ENCODE measurements around the gene PCMTD2. TPM values are rescaled to one million over a fixed set of nuclear protein-coding genes. Genes with fewer than 3 reads are reported as not detected.

PCMTD2 gene
- total RNA-seq, 1 experiment from 2014 or later = 57.1 TPM

DNA sequence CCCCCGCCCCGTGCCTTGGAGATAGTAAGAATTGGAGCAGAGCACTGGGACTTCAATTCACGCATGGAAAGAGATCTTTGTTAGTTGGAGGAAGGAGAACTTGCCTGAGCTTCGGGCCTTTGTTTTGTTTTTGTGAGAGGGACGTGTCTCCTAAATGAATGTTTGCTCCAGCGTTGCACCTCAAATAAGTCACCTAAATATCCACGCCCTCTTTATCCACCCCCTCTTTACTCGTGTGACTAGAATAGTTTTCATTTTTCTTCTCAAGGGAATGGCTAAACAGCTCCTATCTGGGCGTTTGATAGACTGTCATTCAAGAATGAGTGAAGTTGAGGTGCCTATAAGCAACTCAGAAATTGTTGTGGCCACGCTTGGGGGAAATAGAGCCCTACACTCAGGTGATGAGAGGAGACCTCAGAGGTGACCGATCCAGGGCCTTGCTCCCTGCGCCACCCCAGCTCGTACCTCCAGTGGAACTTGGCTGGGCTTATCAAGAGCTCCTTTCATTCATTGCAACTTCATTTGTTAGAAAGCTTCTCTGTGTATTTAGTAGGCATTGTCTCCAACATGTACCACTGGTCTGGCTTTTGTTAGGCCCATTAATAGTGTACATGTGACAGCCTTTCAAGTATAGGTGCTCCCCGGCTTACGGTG is 861 bp downstream of the PCMTD2 start:
- no peak for DNase-seq (ENCODE audit: low read depth)

DNA sequence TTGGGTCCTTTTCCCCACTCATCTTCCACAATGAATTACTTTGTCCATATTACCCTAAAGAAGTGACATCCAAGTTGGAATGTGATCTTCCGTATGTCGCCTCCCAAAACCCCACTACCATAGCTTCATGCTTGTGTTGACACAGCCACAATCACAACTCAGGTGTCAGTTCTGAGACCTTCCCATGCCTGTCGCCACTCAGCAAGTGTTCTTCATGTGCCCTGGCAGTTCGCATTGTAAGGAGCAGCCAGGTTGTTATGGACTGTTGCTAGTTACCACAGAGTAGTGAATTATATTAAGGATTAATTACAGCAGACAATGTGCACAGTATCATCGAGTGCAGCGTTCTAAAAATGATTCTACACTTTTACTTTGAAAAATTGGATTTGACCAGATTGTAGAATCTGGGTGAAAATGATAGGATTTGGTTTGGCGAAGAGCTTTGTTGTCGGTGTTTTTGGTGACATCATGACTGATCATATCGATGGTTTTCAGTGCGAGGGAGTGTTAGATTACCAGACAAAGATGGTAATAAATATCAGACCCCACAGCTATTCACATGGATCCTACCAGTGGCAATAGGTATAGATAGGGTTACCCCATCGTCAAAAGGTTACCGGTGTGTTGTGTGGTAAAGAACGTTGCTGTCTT is 1.7 kb downstream of the PCMTD2 start:
- DNase-seq (ENCODE audit: low read depth) = no peak

DNA sequence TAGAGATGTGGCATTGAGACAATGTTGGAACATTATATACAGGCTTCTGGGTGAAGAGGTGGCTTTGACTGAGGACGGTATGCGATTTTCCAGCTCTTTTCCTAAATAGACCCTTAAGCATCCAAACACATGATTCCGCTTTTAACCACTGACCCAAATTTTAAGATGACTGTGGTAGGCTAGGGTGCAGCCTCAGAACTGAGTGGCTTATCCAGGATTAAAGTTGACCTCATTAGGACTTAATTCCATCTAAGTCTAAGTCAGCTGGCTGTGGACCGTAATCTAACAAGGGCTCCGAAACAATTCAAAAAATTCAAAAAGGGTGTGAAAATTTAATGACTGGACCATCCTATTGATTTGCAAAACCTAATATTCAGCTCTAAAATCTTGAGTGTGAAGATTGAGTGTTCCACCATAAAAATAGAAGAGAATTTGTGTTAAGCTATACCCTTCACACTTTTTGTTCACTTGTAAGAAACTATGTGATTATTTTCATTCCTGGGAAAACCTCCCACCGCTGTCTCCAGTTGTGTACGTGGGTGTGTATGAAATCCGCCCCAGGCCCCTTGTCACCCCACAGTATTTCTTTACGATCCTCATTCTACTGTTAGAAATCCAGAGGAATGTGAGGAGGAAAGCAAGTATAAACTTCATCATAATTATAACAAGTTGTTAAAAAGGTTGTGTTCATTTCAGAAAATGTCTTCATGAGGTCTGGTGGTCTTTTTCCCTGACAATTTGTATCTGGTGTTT is 2.7 kb downstream of the PCMTD2 start:
- no peak for DNase-seq (ENCODE audit: low read depth)

DNA sequence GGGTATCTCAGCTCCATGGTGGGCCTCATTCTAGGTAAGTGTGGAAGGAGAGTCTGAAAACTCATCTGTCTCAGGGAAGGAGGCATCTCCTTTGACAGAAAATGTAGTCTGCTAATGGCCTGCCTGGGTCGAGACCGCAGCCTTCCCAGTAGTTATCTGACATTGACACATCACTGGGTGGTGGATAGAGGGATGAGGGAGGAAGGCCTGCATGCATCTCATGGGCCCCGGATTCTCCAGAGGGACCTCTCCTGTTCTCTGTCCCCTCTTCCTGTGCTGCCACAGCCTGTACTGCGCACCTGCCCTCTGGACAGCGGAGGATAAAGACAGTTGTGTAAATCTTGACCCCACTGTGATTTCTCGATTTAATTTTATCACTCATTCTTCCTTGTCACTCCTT is 4.7 kb downstream of the PCMTD2 start:
- no peak for DNase-seq (ENCODE audit: low read depth)

DNA sequence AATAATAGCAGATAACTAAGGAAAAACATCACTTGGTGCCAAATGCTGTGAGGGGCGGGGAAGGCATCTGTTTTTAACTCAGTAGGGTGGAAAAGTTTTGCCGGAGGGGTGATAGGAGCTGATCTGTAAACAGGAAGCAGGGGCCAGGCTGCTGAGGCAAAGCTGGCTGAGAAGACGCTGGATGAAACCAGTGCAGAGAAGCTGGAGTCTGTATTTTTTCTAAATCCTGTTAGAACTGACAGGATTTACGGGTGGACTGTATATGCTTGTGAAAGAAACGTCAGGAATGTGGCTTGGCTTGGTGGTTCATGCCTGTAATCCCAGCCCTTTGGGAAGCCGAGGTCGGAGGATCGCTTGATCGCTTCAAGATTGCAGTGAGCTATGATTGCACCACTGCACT is 5.6 kb downstream of the PCMTD2 start:
- DNase-seq (ENCODE audit: low read depth) = no peak

DNA sequence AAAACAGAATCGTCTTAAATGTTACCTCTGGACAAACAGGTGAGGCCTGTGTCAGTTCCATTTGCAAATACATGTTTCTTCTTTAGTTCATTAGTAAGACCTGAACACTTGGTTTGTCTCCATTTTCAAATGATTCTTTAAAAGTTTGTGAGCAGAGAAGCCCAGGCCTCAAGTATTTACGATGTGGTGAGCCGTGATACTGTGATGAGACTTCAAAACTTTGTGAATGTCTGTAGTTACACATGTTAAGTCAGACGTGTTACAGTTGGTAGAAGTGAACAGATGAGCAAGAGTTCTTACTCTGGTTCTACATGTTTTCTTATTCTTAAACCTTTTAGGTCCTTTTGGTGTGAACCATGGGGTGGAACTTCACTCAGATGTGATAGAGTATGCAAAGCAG is 8.5 kb downstream of the PCMTD2 start:
- DNase-seq (ENCODE audit: low read depth) = no peak

DNA sequence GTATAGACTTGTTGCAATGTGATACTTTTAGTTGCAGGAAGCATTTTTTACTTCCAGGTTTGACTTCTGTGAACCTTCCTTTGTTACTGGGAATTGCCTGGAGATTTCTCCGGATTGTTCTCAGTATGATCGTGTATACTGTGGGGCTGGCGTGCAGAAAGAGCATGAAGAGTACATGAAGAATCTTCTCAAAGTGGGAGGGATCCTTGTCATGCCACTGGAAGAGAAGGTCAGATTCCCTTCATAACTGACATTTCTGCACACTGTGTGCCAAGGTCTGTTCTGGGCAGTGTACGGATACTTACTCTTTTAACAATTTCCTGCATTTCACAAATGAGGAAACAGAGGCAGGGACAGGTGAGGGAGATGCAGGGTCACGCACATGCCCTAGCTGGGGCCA is 9.7 kb downstream of the PCMTD2 start:
- no peak for DNase-seq (ENCODE audit: low read depth)

DNA sequence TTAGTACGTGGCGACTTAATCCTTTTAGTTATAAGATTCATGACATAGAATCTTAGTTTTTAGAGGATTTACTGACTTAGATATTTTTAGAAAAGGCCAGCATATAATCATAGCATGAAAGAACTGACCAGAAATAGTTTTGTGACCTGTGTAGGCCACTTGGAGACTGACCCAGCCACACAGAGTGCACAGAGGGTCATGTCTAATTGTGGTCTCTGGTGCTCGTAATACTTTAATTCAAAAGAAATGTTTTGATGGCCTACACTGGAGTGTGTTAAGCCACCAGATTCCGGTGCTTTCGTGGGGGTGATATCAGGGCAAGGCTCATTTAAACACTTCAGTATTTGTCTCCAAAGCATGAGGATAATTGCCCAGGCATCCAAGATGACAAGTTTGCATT is 11.4 kb downstream of the PCMTD2 start:
- no peak for DNase-seq (ENCODE audit: low read depth)

DNA sequence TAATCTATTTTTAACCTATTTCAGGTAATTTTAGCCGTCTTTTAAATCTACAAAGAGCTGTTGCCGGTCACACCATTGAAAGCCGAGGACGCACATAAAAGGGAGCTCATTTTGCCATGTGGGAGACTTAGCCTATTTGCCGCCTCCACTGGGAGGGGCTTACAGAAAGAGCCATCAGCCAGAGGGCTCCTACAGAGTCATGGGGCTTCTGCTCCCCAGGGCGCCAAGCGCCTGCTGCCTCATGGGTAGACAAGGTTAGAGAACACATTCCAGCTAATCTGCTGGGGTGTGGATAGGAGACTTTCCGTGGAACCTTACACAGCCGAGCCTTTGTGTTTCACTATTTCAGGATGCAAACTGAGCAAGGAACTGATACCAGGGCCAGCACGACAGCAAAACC is 12.6 kb downstream of the PCMTD2 start:
- no peak for DNase-seq (ENCODE audit: low read depth)

DNA sequence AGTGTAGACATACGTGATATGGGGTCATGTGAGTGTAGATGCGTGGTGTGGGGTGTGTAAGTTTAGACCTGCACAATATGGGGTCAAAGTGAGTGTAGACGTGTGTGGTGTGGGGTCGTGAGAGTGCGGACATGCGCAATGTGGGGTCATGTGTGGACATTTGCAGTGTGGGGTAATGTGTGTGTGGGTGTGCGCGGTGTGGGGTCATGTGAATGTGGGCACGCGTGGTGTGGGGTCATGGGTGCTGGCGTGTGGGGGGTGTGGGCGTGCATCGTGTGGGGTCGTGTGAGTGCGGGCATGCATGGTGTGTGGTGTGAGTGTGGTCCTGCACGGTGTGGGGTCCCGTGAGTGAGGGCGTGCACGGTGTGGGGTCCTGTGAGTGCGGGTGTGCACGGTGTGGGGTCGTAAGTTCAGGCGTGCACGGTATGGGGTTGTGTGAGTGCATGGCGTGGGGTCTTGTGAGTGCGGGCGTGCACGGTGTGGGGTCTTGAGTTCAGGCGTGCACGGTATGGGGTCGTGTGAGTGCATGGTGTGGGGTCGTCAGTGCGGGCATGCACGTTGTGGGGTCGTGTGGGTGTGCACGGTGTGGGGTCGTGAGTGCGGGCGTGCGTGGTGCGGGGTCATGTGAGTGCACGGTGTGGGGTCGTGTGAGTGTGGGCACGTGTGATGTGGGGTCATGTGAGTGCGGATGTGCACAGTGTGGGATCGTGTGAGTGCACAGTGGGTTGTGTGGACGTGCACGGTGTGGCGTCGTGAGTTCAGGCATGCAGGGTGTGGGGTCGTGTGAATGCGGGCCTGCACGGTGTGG is 14.3 kb downstream of the PCMTD2 start:
- no peak for DNase-seq (ENCODE audit: low read depth)

DNA sequence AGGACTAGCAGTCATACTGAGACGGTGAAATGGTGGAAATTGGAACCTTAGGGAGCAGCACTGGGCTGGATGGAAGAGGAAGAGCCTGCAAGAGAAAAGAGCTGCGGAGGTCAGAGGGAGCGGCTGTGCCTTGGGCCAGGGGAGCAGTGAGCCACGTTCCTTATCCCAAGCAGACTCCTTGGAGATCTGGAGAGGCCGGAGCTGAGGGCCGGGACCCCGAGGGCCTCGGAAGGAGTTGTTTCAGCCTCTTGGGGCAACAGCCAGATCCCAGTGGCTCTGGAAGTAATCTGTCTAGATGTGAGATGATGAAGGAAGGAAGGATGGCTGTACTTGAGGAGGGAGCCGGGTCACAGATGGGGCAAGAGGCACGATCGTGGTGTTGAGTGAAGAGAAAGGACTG is 16.1 kb downstream of the PCMTD2 start:
- no peak for DNase-seq (ENCODE audit: low read depth)

DNA sequence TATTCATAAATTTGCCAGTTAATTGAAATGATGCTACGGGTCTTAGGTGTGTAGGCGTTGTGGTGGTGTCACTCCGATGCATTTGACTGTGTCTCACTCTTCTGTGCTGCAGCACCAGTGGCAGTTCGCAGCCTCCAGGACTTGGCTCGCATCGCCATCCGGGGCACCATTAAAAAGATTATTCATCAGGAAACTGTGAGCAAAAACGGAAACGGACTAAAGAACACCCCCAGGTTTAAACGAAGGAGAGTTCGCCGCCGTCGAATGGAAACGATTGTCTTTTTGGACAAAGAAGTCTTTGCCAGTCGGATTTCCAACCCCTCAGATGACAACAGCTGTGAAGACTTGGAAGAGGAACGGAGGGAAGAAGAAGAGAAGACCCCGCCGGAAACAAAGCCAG is 17.6 kb downstream of the PCMTD2 start:
- no peak for DNase-seq (ENCODE audit: low read depth)

DNA sequence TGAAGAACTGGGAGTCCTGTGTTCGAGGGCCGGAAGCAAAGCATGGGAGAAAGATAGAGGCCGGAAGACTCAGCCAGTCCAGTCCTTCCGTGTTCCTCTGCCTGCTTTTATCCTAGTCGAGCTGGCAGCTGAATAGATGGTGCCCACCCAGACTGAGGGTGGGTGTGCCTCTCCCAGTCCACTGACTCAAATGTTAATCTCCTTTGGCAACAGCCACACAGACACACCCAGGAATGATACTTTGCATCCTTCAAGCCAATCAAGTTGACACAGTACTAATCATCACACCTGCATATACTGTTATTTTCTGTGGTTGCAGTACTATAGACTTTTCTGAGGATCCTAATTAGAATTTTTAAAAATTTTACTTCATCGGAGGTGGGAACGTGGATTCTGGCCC is 21.3 kb downstream of the PCMTD2 start:
- DNase-seq (ENCODE audit: low read depth) = no peak

DNA sequence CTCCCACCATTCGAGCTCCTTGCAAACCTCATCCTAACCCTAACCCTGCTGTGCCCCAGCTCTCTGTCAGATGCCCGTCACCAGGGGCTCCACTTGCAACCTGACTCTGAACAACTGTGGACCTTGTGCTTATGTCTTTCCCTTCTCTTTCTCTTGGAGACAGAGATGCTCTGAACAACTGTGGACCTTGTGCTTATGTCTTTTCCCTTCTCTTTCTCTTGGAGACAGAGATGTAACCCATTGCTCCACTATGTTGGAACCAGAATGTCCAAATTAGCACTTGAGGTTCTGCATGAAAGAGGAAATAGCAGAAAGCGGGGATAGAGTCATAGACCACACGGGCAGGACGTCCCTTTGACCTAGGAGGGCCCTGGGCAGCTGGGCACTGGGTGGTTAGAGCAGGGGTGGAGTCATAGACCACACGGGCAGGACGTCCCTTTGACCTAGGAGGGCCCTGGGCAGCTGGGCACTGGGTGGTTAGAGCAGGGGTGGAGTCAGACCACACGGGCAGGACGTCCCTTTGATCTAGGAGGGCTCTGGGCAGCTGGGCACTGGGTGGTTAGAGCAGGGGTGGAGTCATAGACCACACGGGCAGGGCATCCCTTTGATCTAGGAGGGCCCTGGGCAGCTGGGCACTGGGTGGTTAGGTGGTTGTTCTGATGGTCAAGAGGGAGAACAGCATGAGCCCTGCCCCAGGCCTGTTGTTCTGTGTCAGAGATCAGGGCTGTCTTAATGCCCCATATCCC is 22.2 kb downstream of the PCMTD2 start:
- DNase-seq (ENCODE audit: low read depth) = no peak

DNA sequence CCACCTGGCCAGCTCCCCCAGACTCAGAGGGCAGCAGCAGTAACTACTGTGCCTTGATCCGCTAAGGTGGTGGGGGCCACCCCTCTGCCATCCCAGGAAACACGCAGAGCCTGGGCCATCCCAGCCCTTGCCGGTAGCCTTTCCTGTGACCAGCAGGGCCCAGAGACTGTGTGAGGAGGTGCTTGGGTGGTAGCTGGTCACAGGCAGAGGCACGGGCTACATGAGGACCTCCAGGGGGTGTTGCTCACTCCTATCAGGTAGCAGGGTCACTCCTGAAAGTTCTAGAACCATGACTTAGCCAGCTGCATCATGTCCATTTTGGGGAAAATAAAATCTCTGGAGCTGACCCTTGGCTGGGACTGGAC is 22.8 kb downstream of the PCMTD2 start:
- DNase-seq (ENCODE audit: low read depth) = no peak

DNA sequence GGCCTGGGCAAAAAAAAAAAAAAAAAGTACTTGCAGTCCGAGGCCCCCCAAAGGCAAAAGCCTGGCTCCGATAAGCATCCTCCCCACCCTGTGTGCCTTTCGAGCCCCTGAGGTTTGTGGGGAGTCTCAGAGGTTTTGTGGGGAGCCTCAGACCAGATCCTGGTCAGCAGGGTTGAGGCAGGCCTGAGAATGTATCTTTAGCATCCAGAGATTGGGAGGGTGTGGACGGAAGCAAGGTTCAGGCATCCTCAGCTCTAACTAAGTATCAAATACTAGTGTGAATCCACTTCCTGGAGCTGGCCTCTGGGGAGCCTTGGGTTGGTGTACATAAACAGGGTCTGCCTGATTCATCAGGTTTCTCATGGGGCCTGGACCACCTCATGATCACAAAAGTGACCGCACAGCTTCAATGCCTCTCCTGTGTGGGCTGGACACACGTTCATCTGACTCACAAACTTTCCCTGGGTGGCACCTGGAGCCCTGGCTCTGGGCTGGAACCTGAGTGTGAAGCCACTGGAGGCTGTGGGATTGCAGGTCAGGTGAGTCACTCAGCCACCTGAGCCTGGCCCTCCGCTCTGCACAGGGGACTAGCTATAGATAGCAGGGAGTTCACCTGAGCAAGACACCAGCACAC is 24.4 kb downstream of the PCMTD2 start:
- DNase-seq (ENCODE audit: low read depth) = no peak

DNA sequence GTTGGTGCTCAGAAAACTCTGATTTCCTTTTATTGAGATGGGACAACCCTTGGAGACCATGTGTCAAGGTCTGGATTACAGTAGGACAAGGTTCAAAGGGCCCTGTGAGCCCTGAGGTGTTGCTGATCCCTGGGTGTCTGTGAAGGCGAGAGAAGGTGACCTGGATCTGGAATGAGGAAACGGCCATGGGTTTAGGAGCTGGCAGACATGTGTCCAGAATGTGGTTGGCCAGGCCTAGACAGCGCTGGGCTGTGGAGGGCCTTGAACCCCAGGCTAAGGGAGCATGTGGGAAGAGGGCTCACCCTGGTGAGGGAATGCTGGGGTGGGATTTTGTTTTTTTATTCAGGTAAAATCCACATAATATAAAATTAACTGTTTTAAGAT is 24.9 kb downstream of the PCMTD2 start:
- DNase-seq (ENCODE audit: low read depth) = no peak

DNA sequence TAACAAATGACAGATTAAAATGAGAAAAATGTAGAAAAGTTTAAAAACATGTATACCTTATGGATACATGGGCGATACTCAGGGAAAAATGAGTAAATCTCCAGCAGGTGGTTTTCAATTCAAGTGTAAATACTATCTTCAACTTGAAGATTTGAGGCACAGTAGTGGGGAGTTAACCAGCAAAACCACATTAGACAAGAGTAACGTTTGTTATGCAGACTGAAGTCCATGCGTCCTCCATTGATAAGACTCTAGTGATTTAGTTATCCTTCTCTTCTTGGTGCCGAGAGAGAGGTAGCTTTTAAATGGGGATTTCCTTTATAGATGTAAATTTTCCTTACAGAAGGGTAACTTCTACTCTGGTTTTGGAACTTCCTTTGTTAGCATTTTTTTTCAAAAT is 28.1 kb downstream of the PCMTD2 start:
- DNase-seq (ENCODE audit: low read depth) = no peak

DNA sequence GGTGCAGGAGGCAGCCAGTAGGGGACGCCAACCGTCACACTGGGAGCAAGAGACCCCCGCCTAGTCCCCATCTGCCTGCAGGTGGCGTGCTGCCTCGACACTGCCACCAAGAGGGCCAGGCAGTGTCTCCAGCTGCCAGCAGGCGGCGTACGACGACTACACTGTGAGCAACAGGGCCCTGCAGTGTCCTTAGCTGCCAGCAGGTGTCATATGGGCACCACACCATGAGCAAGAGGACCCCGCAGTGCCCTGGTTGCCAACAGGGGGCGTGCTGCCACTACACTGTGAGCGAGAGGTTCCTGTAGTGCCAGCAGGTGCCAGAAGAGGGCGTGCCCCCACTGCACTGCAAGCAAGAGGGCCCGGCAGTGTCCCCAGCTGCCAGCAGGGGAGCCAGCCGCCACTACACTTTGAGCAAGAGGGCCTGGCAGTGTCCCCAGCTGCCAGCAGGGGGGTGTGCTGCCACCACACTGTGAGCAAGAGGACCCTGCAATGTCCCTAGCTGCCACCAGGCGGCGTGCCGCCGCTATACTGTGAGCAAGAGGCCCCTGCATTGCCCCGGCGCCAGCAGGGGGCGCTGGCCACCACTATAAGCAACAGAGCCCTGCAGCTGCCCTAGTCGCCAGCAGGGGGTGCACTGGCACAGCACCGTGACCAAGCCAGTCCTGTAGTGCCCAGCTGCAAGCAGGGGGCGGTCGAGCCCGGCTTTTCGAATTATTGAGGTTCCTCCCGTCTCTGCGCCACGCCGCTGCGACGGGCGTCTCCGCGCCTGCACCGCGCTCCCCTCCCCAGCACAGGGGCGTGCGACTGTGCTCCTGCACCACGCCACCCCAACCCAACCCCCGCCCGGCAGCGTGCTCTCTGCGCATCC is 30.3 kb downstream of the PCMTD2 start:
- peak; percentile 43 for DNase-seq (ENCODE audit: low read depth)

Data from Daoy (cell line).